ENCODE results near the gene DMRTA1. TPM values are rescaled to one million over a fixed set of nuclear protein-coding genes. Genes with fewer than 3 reads are reported as not detected.

DMRTA1 gene
- total and polyA plus RNA-seq, 10 of the 15 experiments (the other 5 are each of a cell fraction or from before 2014, with no cell fraction given) = not detected

- TF ChIP-seq USF2 (IDR thresholded peaks at IDR 0.05; ENCODE audit: borderline replicate concordance, low read depth, low read length) (no peak), ZBED1 (IDR thresholded peaks at IDR 0.05; ENCODE audit: borderline replicate concordance) (no peak), SMC3 (IDR thresholded peaks at IDR 0.05; ENCODE audit: borderline replicate concordance, low read length) (peak; percentile 61; the same call in 1 of the 2 replicates), FOXM1 (IDR thresholded peaks at IDR 0.05; ENCODE audit: low read depth, low read length) (no peak)
Observed at GRCh38 chr9:22469928-22470544, 23.4 kb downstream of the DMRTA1 start (continued).

GRCh38 chr9:22481566-22481965 is 34.9 kb downstream of the DMRTA1 start:
- no peaks in the 10 kb centered on the region for H3K9me3 ChIP-seq (replicated peaks; ENCODE audit: control insufficient read depth, insufficient read depth, low read length)
- no peaks in the 10 kb centered on the region for H3K4me1 ChIP-seq (ENCODE audit: control insufficient read depth, insufficient read depth, low read length)
- BruUV-seq (replicated peaks) = no TSS peak
- intact Hi-C loops (cut with micrococcal nuclease; ENCODE audit: unreplicated experiment) (no loop called here), in situ Hi-C loops (cut with MboI) (no loop called here)
- no peaks in the 10 kb centered on the region for H3K36me3 ChIP-seq (ENCODE audit: control insufficient read depth in 2 of 2, insufficient read depth in 2 of 2, low read length in 1 of 2)
- FAIRE-seq (no peak), ATAC-seq (no peak), DNase-seq (ENCODE audit: low read depth, low spot score) (no peak)
- no peak overlapping the region for H3K4me3 ChIP-seq
- no peaks in the 10 kb centered on the region for H3K79me2 ChIP-seq (ENCODE audit: control insufficient read depth, insufficient read depth, low read length)
- H3K4me2 ChIP-seq (ENCODE audit: control insufficient read depth, insufficient read depth) = no peak overlapping the region
- H4K20me1 ChIP-seq (ENCODE audit: control insufficient read depth, insufficient read depth) = no peaks in the 10 kb centered on the region
- CTCF ChIA-PET = interaction anchor here (1.0 kb wide), 1 partner anchor 10 kb away, joined by 3 read pairs; no protein-coding TSS in a partner anchor
- no peak overlapping the region for H2AFZ ChIP-seq (ENCODE audit: control insufficient read depth, low read depth, low read length)
- no peak overlapping the region for H3K9ac ChIP-seq (ENCODE audit: control insufficient read depth, insufficient read depth, low read length)
- POLR2A ChIA-PET = no interaction called here
- TF ChIP-seq STAT3 (IDR thresholded peaks at IDR 0.05; ENCODE audit: low read depth, low read length) (no peak), NR2F1 (conservative IDR thresholded peaks at IDR 0.05) (no peak), RAD21 (IDR thresholded peaks at IDR 0.05; ENCODE audit: insufficient read depth, low read depth, low read length) (no peak)
- 0% methylated on average over 2 of the region's 2 CpGs for WGBS (ENCODE audit: insufficient coverage, insufficient replicate concordance, low lambda C conversion rate, missing lambda C conversion rate)
- no peak overlapping the region for H3K27ac ChIP-seq (ENCODE audit: control insufficient read depth, insufficient read depth)
- SMC1A ChIA-PET (ENCODE audit: uncharacterized antibody, unreplicated experiment) = interaction anchor here (1.2 kb wide), 1 partner anchor 13 kb away, joined by 4 read pairs; no protein-coding TSS in a partner anchor
- RAD21 ChIA-PET (ENCODE audit: unreplicated experiment) = no interaction called here
- H3K27me3 ChIP-seq (replicated peaks in 1 of 2; ENCODE audit: control insufficient read depth in 2 of 2, insufficient read depth in 2 of 2, low read length in 1 of 2) = no peaks in the 10 kb centered on the region

Measured in GM12878 (cell line).